Fibroblast of lung (primary cell): ENCODE measurements around the gene TM2D1. TPM values are rescaled to one million over a fixed set of nuclear protein-coding genes. Genes with fewer than 3 reads are reported as not detected.
"Not testable (repeated sequence)": the region's sequence is repeated elsewhere in the genome, so short reads cannot be mapped to it uniquely, and the experiment has no call there.

Experiments
- DNase-seq, 2 donors: peaks; one replicate each; pipeline versions ENCODE4 v3.0.0 to v3.0.0-alpha.2; 2010; ENCODE audit warnings: low read depth in 2 of 2
- H2AFZ ChIP-seq: 2 replicates; pipeline ENCODE4 v1.5.1; 2012; ENCODE audit warnings: low read length, control low read depth, inconsistent platforms
- H3K27ac ChIP-seq: 2 replicates; pipeline ENCODE4 v1.5.1; 2011; ENCODE audit warnings: low read length, control low read depth; ENCODE audit not compliant: insufficient read depth
- H3K27me3 ChIP-seq: 2 replicates; pipeline ENCODE4 v1.5.1; 2011; ENCODE audit warnings: mild to moderate bottlenecking, low read length; ENCODE audit not compliant: control insufficient read depth, insufficient read depth
- H3K36me3 ChIP-seq: 2 replicates; pipeline ENCODE4 v1.5.1; 2011; ENCODE audit warnings: low read length; ENCODE audit not compliant: control insufficient read depth, insufficient read depth
- H3K4me1 ChIP-seq: 2 replicates; pipeline ENCODE4 v1.5.1; 2011; ENCODE audit warnings: low read length; ENCODE audit not compliant: control insufficient read depth, insufficient read depth; ENCODE audit errors: extremely low read depth
- H3K4me2 ChIP-seq: 2 replicates; pipeline ENCODE4 v1.5.1; 2011; ENCODE audit warnings: low read length, control low read depth; ENCODE audit not compliant: insufficient read depth; ENCODE audit errors: extremely low read depth
- H3K4me3 ChIP-seq, 4 experiments: fragments of 200-600 bp in 1 of 4; sonication (generic) in 1 of 4; replicated peaks in 1 of 4; 2 replicates each; pipeline ENCODE4 v1.5.1; 2011 to 2016; ENCODE audit warnings: low read length in 4 of 4, low read depth in 3 of 4, mild to moderate bottlenecking in 3 of 4, control low read depth in 2 of 4, inconsistent platforms in 1 of 4, mixed read lengths in 1 of 4; ENCODE audit not compliant: insufficient read depth in 1 of 4; ENCODE audit errors: control extremely low read depth in 1 of 4
- H3K79me2 ChIP-seq: 2 replicates; pipeline ENCODE4 v1.5.1; 2012; ENCODE audit warnings: mild to moderate bottlenecking, low read length, inconsistent platforms; ENCODE audit not compliant: control insufficient read depth, insufficient read depth
- H3K9ac ChIP-seq: 2 replicates; pipeline ENCODE4 v1.5.1; 2011; ENCODE audit warnings: mild to moderate bottlenecking, low read length, control low read depth; ENCODE audit not compliant: insufficient read depth
- H3K9me3 ChIP-seq: 2 replicates; pipeline ENCODE4 v1.5.1; 2012; ENCODE audit warnings: low read depth, low read length; ENCODE audit not compliant: control insufficient read depth, insufficient read depth
- H4K20me1 ChIP-seq: 2 replicates; pipeline ENCODE4 v1.5.1; 2011; ENCODE audit warnings: low read length; ENCODE audit not compliant: control insufficient read depth, insufficient read depth; ENCODE audit errors: extremely low read depth
- CTCF ChIP-seq, 2 donors: IDR thresholded peaks in 1 of 2; conservative IDR thresholded peaks in 1 of 2; 1 replicate in 1 of 2; 2 replicates in 1 of 2; pipeline ENCODE4 v1.5.1; 2011 to 2012; ENCODE audit warnings: low read length in 2 of 2, control low read depth in 1 of 2, inconsistent platforms in 1 of 2, low read depth in 1 of 2, mild to moderate bottlenecking in 1 of 2
- EZH2 ChIP-seq: IDR thresholded peaks from 2 replicates; pipeline ENCODE4 v1.5.1; 2012; ENCODE audit warnings: low read length, control low read depth, mild to moderate bottlenecking; ENCODE audit errors: missing control alignments
- polyA plus RNA-seq, 2 donors: library from polyadenylated mRNA; depleted of rRNA in 1 of 2; stranded (reverse) in 1 of 2; unstranded in 1 of 2; fragments of >200 nt; gene quantifications; 2 replicates each; pipeline ENCODE4 v1.2.1, GENCODE V29; 2011 to 2012; ENCODE audit warnings: missing spikeins in 1 of 2
- total RNA-seq: library from RNA; depleted of rRNA; stranded (reverse); fragments of >200 nt; gene quantifications from 2 replicates; pipeline ENCODE4 v1.2.1, GENCODE V29; 2014

TM2D1 gene
- total and polyA plus RNA-seq, 2 donors (not counting 1 experiment from before 2014, with no cell fraction given), result 58.6 to 82.0 TPM

GRCh38 chr1:61680500-61680899 lies 44.4 kb downstream of the TM2D1 start:
- H3K27me3 ChIP-seq, result no peaks in the 10 kb centered on the region
- H3K36me3 ChIP-seq, result peaks cover 3% of the 10 kb centered on the region
- H4K20me1 ChIP-seq, result no peaks in the 10 kb centered on the region
- H3K27ac ChIP-seq, result no peak overlapping the region
- H3K9ac ChIP-seq, result no peak overlapping the region
- no peaks in the 10 kb centered on the region for H3K9me3 ChIP-seq
- DNase-seq, result peak in 1 of 2 donors; percentile 37
- H3K4me1 ChIP-seq, result no peaks in the 10 kb centered on the region
- no peaks in the 10 kb centered on the region for H3K79me2 ChIP-seq
- H3K4me2 ChIP-seq, result no peak overlapping the region
- no peak overlapping the region for H2AFZ ChIP-seq
- no peak overlapping the region for H3K4me3 ChIP-seq
- TF ChIP-seq EZH2, result no peak
- no peak for TF ChIP-seq CTCF (conservative IDR thresholded peaks at IDR 0.05 in 1 of 2, IDR thresholded peaks at IDR 0.05 in 1 of 2; ENCODE audit: low read depth in 1 of 2, low read length in 2 of 2)

GRCh38 chr1:61676881-61677280 lies 48.1 kb downstream of the TM2D1 start:
- H3K4me3 ChIP-seq, H3K79me2 ChIP-seq, H3K36me3 ChIP-seq, H3K27ac ChIP-seq, DNase-seq, H2AFZ ChIP-seq, H3K9me3 ChIP-seq, H3K9ac ChIP-seq, H3K27me3 ChIP-seq, H4K20me1 ChIP-seq, H3K4me2 ChIP-seq, H3K4me1 ChIP-seq: not testable (repeated sequence)

GRCh38 chr1:61674221-61674620 lies 50.7 kb downstream of the TM2D1 start:
- Histone ChIP-seq H3K9me3 (no peaks in the 10 kb centered on the region), H3K79me2 (no peaks in the 10 kb centered on the region), H3K4me1 (no peaks in the 10 kb centered on the region), H3K4me2 (no peak overlapping the region), H4K20me1 (no peaks in the 10 kb centered on the region), H2AFZ (no peak overlapping the region), H3K36me3 (no peaks in the 10 kb centered on the region), H3K9ac (no peak overlapping the region), H3K4me3 (no peak overlapping the region), H3K27ac (no peak overlapping the region), H3K27me3 (no peaks in the 10 kb centered on the region)
- TF ChIP-seq CTCF (conservative IDR thresholded peaks at IDR 0.05 in 1 of 2, IDR thresholded peaks at IDR 0.05 in 1 of 2; ENCODE audit: low read depth in 1 of 2, low read length in 2 of 2) (no peak), EZH2 (no peak)
- DNase-seq, result peak; percentile 14 to 47

- Histone ChIP-seq H2AFZ (no peak overlapping the region), H3K27ac (no peak overlapping the region), H3K36me3 (no peaks in the 10 kb centered on the region), H4K20me1 (no peaks in the 10 kb centered on the region), H3K4me3 (no peak overlapping the region), H3K27me3 (no peaks in the 10 kb centered on the region), H3K9me3 (no peaks in the 10 kb centered on the region), H3K79me2 (no peaks in the 10 kb centered on the region), H3K4me1 (no peaks in the 10 kb centered on the region), H3K9ac (no peak overlapping the region), H3K4me2 (no peak overlapping the region)
- no peak for DNase-seq
- TF ChIP-seq EZH2, result no peak
- no peak for TF ChIP-seq CTCF (conservative IDR thresholded peaks at IDR 0.05 in 1 of 2, IDR thresholded peaks at IDR 0.05 in 1 of 2; ENCODE audit: low read depth in 1 of 2, low read length in 2 of 2)
Measured at GRCh38 chr1:61672376-61672775, 52.6 kb downstream of the TM2D1 start.
